Erythroblast (primary cell): ENCODE results near the gene GFOD1.

Source experiments
- GATA1 ChIP-seq: IDR thresholded peaks from 2 replicates; pipeline ENCODE4 v1.6.1; 2011; ENCODE audit warnings: low read depth, mild to moderate bottlenecking, control low read depth, low read length, moderate library complexity
- POLR2A ChIP-seq: IDR thresholded peaks from 2 replicates; pipeline ENCODE4 v1.6.1; 2011; ENCODE audit warnings: mild to moderate bottlenecking, low read length

DNA sequence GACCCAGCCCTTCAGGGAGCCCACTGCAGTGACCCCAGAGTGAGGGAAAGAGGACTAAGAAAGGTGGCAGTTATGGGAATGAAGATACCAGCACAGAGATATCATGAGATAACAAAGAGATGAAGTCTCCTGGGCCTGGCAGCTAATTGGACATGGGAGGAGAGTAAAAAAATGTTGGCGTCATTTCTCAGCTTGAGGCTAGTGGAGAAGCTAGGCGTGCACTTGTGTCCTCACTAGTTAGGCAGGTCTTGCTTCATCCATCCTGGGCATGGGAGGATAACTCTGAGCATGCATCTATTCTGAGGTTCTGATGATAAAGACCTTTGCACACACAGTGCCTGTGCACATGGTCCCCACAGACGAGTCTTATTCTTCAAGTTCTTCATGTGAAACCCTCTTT is 4.1 kb upstream of the GFOD1 start:
- TF ChIP-seq POLR2A (no peak), GATA1 (no peak)
